Loucy (cell line): ENCODE data around the gene TOR4A.

Experiments used
- CTCF ChIP-seq: fragments of 200-600 bp; sonication (generic); conservative IDR thresholded peaks from 2 replicates; pipeline ENCODE4 v1.5.1; 2014; ENCODE audit warnings: mild to moderate bottlenecking, antibody characterized with exemption, low read length
- EZH2phosphoT487 ChIP-seq: fragments of 200-600 bp; IDR thresholded peaks from 2 replicates; pipeline ENCODE4 v1.6.1; 2018; ENCODE audit warnings: antibody characterized with exemption, mild to moderate bottlenecking, moderate library complexity, borderline replicate concordance

GRCh38 chr9:137303151-137303892 is 25.8 kb downstream of the TOR4A start:
- TF ChIP-seq CTCF: no peak
- no peak for TF ChIP-seq EZH2phosphoT487
